ENCODE results near the gene ZNF862.

GRCh38 chr7:149864751-149865150 lies 26.6 kb downstream of the ZNF862 start:
- TF ChIP-seq EP300 (IDR thresholded peaks at IDR 0.05) (no peak), CTCF (IDR thresholded peaks at IDR 0.05) (no peak)
